ENCODE data around the gene CHST4. TPM values are rescaled to one million over a fixed set of nuclear protein-coding genes. Genes with fewer than 3 reads are reported as not detected.

Gene CHST4
- total RNA-seq, 1 experiment from 2014 or later: 5.9 TPM

- Mint-ChIP-seq H3K4me3 (no peak overlapping the region; a peak in 1 of 5 replicates), H3K27me3 (ENCODE audit: low read depth) (no peaks in the 10 kb centered on the region), H3K36me3 (ENCODE audit: insufficient read depth in 1 of 3, low read depth in 3 of 3) (no peaks in the 10 kb centered on the region), H3K4me1 (peaks cover 2 to 4% of the 10 kb centered on the region in 2 experiments), H3K27ac (peak overlapping the region in 1 of 3 experiments; percentile 62; a peak in 1 of 7 replicates), H3K9me3 (no peaks in the 10 kb centered on the region)
- no peak overlapping the region for H4K91ac ChIP-seq (ENCODE audit: insufficient read length, low read depth, low read length)
- no peak overlapping the region for H3K4me2 ChIP-seq (ENCODE audit: insufficient read depth, insufficient read length, low read length)
- no peak overlapping the region for H3K18ac ChIP-seq (ENCODE audit: insufficient read length, low read depth, low read length)
- H2AFZ ChIP-seq (ENCODE audit: low read length): no peak overlapping the region
- H3K9ac ChIP-seq (ENCODE audit: extremely low read depth, insufficient read length, low read length): no peak overlapping the region
- H2BK20ac ChIP-seq (ENCODE audit: low read depth, low read length, poor library complexity, severe bottlenecking): no peak overlapping the region
- WGBS (ENCODE audit: extremely low coverage, insufficient read length, low lambda C conversion rate): no CpG with 5 or more reads among the region's 6 CpGs
- no peak overlapping the region for H2BK15ac ChIP-seq (ENCODE audit: low read depth, low read length)
- H2BK5ac ChIP-seq (ENCODE audit: insufficient read length, low read length): no peak overlapping the region
- TF ChIP-seq, protein P1, sequence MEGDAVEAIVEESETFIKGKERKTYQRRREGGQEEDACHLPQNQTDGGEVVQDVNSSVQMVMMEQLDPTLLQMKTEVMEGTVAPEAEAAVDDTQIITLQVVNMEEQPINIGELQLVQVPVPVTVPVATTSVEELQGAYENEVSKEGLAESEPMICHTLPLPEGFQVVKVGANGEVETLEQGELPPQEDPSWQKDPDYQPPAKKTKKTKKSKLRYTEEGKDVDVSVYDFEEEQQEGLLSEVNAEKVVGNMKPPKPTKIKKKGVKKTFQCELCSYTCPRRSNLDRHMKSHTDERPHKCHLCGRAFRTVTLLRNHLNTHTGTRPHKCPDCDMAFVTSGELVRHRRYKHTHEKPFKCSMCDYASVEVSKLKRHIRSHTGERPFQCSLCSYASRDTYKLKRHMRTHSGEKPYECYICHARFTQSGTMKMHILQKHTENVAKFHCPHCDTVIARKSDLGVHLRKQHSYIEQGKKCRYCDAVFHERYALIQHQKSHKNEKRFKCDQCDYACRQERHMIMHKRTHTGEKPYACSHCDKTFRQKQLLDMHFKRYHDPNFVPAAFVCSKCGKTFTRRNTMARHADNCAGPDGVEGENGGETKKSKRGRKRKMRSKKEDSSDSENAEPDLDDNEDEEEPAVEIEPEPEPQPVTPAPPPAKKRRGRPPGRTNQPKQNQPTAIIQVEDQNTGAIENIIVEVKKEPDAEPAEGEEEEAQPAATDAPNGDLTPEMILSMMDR (conservative IDR thresholded peaks at IDR 0.05): peak; percentile 82
- H2AK5ac ChIP-seq (ENCODE audit: insufficient read length, low read length): no peak overlapping the region
- H2BK120ac ChIP-seq (ENCODE audit: low read depth, low read length, poor library complexity, severe bottlenecking): no peak overlapping the region
- H3K27ac ChIP-seq (ENCODE audit: insufficient read length, low read depth, low read length): no peak overlapping the region
- no peak overlapping the region for H3K23ac ChIP-seq (ENCODE audit: insufficient read length, low read depth, low read length)
- H4K20me1 ChIP-seq (ENCODE audit: control insufficient read depth, insufficient read depth, insufficient read length): no peaks in the 10 kb centered on the region
- no peaks in the 10 kb centered on the region for H3K9me3 ChIP-seq (ENCODE audit: control insufficient read depth, low read depth, low read length)
- no peaks in the 10 kb centered on the region for H3K23me2 ChIP-seq (ENCODE audit: insufficient read length, low read depth, low read length, poor library complexity, severe bottlenecking)
- DNase-seq: peak; percentile 62
- no peaks in the 10 kb centered on the region for H3K4me1 ChIP-seq (ENCODE audit: insufficient read depth, low read length)
- H3K27me3 ChIP-seq (ENCODE audit: insufficient read depth, low read length): no peaks in the 10 kb centered on the region
- H3K4ac ChIP-seq (ENCODE audit: low read depth, low read length): no peak overlapping the region
- no peak overlapping the region for H4K5ac ChIP-seq (ENCODE audit: insufficient read length, low read depth, low read length)
- H3K79me1 ChIP-seq (ENCODE audit: insufficient read depth, low read depth, low read length, poor library complexity, severe bottlenecking): no peaks in the 10 kb centered on the region
- no peak overlapping the region for H2BK12ac ChIP-seq (ENCODE audit: insufficient read length, low read depth, low read length)
- no peak overlapping the region for H3K56ac ChIP-seq (ENCODE audit: insufficient read length, low read depth, low read length)
- no peak overlapping the region for H4K8ac ChIP-seq (replicated peaks; ENCODE audit: insufficient read length, low read depth, low read length)
- H3T11ph ChIP-seq (ENCODE audit: low read length): no peak overlapping the region
- no peaks in the 10 kb centered on the region for H3K79me2 ChIP-seq (ENCODE audit: insufficient read depth, low read length)
- H3K14ac ChIP-seq (ENCODE audit: insufficient read depth, low read length): no peak overlapping the region
Observed at GRCh38 chr16:71537643-71538042, 11.4 kb downstream of the CHST4 start.
